Measurements from ENCODE around the gene RPIA.
"Not testable (repeated sequence)": the region's sequence is repeated elsewhere in the genome, so short reads cannot be mapped to it uniquely, and the experiment has no call there.

DNA sequence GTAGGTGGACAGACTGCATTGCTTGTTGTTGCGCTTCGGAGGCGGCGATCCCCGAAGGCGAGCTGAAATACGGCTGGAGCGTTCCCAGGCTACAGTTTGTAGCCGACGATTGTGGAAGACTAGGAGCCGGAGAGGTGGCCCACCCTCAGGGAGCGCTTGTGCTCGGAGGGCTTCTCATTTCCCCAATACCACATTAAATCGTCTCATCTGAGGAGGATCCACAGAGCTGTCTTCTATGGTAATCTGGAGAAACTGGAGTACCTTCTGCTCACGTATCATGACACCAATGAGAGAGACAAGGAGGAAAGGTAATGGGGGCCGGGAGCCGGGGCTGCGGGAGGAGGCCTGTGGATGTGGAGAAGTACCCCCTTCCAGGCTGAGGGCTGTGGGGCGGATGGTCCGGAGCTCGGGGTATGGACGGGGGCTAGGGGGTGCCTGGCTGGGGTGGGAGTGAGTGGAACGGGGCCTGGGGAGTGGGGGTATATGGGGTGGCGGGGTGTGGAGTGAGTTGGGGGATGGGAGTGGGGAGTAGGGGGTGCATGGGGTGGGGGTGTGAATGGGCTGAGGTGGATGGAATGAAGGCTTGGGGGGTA is 74.5 kb downstream of the RPIA start:
- not testable (repeated sequence) for TF ChIP-seq MAX (IDR thresholded peaks at IDR 0.05; ENCODE audit: low read depth, low read length); POLR2A (IDR thresholded peaks at IDR 0.05; ENCODE audit: extremely low read depth, insufficient read length); MYC (IDR thresholded peaks at IDR 0.05; ENCODE audit: low read depth, low read length)
- TF ChIP-seq, protein P1, sequence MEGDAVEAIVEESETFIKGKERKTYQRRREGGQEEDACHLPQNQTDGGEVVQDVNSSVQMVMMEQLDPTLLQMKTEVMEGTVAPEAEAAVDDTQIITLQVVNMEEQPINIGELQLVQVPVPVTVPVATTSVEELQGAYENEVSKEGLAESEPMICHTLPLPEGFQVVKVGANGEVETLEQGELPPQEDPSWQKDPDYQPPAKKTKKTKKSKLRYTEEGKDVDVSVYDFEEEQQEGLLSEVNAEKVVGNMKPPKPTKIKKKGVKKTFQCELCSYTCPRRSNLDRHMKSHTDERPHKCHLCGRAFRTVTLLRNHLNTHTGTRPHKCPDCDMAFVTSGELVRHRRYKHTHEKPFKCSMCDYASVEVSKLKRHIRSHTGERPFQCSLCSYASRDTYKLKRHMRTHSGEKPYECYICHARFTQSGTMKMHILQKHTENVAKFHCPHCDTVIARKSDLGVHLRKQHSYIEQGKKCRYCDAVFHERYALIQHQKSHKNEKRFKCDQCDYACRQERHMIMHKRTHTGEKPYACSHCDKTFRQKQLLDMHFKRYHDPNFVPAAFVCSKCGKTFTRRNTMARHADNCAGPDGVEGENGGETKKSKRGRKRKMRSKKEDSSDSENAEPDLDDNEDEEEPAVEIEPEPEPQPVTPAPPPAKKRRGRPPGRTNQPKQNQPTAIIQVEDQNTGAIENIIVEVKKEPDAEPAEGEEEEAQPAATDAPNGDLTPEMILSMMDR (IDR thresholded peaks at IDR 0.05; ENCODE audit: low read depth, low read length) = not testable (repeated sequence)
